H9 (cell line): ENCODE results near the gene PSMC1. TPM values are rescaled to one million over a fixed set of nuclear protein-coding genes. Genes with fewer than 3 reads are reported as not detected.
A peak's percentile ranks its signal among the peaks of the same experiment; 100 is the strongest.

ENCODE experiments used
- DNase-seq: peaks from one replicate; pipeline ENCODE4 v3.0.0-alpha.2; 2017
- H2AFZ ChIP-seq: one replicate; pipeline ENCODE4 v1.6.1; 2013; ENCODE audit warnings: mild to moderate bottlenecking, low read length, control low read depth, moderate library complexity
- H2AK5ac ChIP-seq: 2 replicates; pipeline ENCODE4 v1.6.1; 2013; ENCODE audit warnings: low read length, control low read depth, mixed read lengths; ENCODE audit not compliant: insufficient read length
- H2BK120ac ChIP-seq: one replicate; pipeline ENCODE4 v1.6.1; 2013; ENCODE audit warnings: low read depth, mild to moderate bottlenecking, low read length, control low read depth, inconsistent platforms; ENCODE audit not compliant: poor library complexity, severe bottlenecking
- H2BK12ac ChIP-seq: 2 replicates; pipeline ENCODE4 v1.6.1; 2013; ENCODE audit warnings: low read length, control low read depth, mixed read lengths, low read depth; ENCODE audit not compliant: insufficient read length
- H2BK15ac ChIP-seq: 2 replicates; pipeline ENCODE4 v1.6.1; 2013; ENCODE audit warnings: low read depth, low read length, control low read depth
- H2BK20ac ChIP-seq: one replicate; pipeline ENCODE4 v1.6.1; 2013; ENCODE audit warnings: low read depth, mild to moderate bottlenecking, low read length, control low read depth, inconsistent platforms; ENCODE audit not compliant: poor library complexity, severe bottlenecking
- H2BK5ac ChIP-seq: 2 replicates; pipeline ENCODE4 v1.6.1; 2013; ENCODE audit warnings: low read length, control low read depth, mixed read lengths; ENCODE audit not compliant: insufficient read length
- H3K14ac ChIP-seq: 2 replicates; pipeline ENCODE4 v1.6.1; 2013; ENCODE audit warnings: low read length, control low read depth; ENCODE audit not compliant: insufficient read depth
- H3K18ac ChIP-seq: 2 replicates; pipeline ENCODE4 v1.6.1; 2013; ENCODE audit warnings: low read depth, mild to moderate bottlenecking, mixed read lengths, low read length, control low read depth; ENCODE audit not compliant: insufficient read length
- H3K23ac ChIP-seq: 2 replicates; pipeline ENCODE4 v1.6.1; 2013; ENCODE audit warnings: low read length, control low read depth, mixed read lengths, low read depth; ENCODE audit not compliant: insufficient read length
- H3K23me2 ChIP-seq: 2 replicates; pipeline ENCODE4 v1.6.1; 2013; ENCODE audit warnings: low read depth, mild to moderate bottlenecking, mixed read lengths, low read length, control low read depth; ENCODE audit not compliant: insufficient read length, poor library complexity, severe bottlenecking
- H3K27ac ChIP-seq: 2 replicates; pipeline ENCODE4 v1.5.1; 2013; ENCODE audit warnings: low read length, control low read depth, mixed read lengths, low read depth; ENCODE audit not compliant: insufficient read length
- H3K27me3 ChIP-seq: 2 replicates; pipeline ENCODE4 v1.6.1; 2013; ENCODE audit warnings: low read length, control low read depth, inconsistent platforms; ENCODE audit not compliant: insufficient read depth
- H3K4ac ChIP-seq: 2 replicates; pipeline ENCODE4 v1.6.1; 2013; ENCODE audit warnings: low read depth, mild to moderate bottlenecking, control low read depth, inconsistent platforms, low read length, moderate library complexity
- H3K4me1 ChIP-seq: 2 replicates; pipeline ENCODE4 v1.6.1; 2013; ENCODE audit warnings: low read length, control low read depth, inconsistent platforms; ENCODE audit not compliant: insufficient read depth
- H3K4me2 ChIP-seq: 2 replicates; pipeline ENCODE4 v1.6.1; 2013; ENCODE audit warnings: low read length, control low read depth, mixed read lengths; ENCODE audit not compliant: insufficient read length, insufficient read depth
- H3K56ac ChIP-seq: 2 replicates; pipeline ENCODE4 v1.6.1; 2013; ENCODE audit warnings: low read depth, mild to moderate bottlenecking, mixed read lengths, low read length, control low read depth; ENCODE audit not compliant: insufficient read length
- H3K79me1 ChIP-seq: 2 replicates; pipeline ENCODE4 v1.6.1; 2013; ENCODE audit warnings: low read depth, mild to moderate bottlenecking, moderate library complexity, low read length, control low read depth, inconsistent platforms; ENCODE audit not compliant: insufficient read depth, poor library complexity, severe bottlenecking
- H3K79me2 ChIP-seq: 2 replicates; pipeline ENCODE4 v1.6.1; 2013; ENCODE audit warnings: low read length, control low read depth, inconsistent platforms; ENCODE audit not compliant: insufficient read depth
- H3K9ac ChIP-seq: 2 replicates; pipeline ENCODE4 v1.6.1; 2013; ENCODE audit warnings: low read length, control low read depth, mixed read lengths; ENCODE audit not compliant: insufficient read length; ENCODE audit errors: extremely low read depth
- H3K9me3 ChIP-seq: one replicate; pipeline ENCODE4 v1.6.1; 2013; ENCODE audit warnings: low read depth, low read length, inconsistent platforms; ENCODE audit not compliant: control insufficient read depth
- H3T11ph ChIP-seq: one replicate; pipeline ENCODE4 v1.6.1; 2013; ENCODE audit warnings: mild to moderate bottlenecking, low read length, control low read depth, inconsistent platforms
- H4K20me1 ChIP-seq: one replicate; pipeline ENCODE4 v1.6.1; 2013; ENCODE audit not compliant: control insufficient read depth, insufficient read length, insufficient read depth
- H4K5ac ChIP-seq: 2 replicates; pipeline ENCODE4 v1.6.1; 2013; ENCODE audit warnings: low read depth, mild to moderate bottlenecking, mixed read lengths, low read length, control low read depth; ENCODE audit not compliant: insufficient read length
- H4K8ac ChIP-seq: replicated peaks from 2 replicates; pipeline ENCODE4 v1.6.1; 2013; ENCODE audit warnings: low read length, control low read depth, mixed read lengths, low read depth; ENCODE audit not compliant: insufficient read length
- H4K91ac ChIP-seq: 2 replicates; pipeline ENCODE4 v1.6.1; 2013; ENCODE audit warnings: low read depth, mild to moderate bottlenecking, moderate library complexity, mixed read lengths, low read length, control low read depth; ENCODE audit not compliant: insufficient read length
- H3K27ac Mint-ChIP-seq, 3 experiments: 2 replicates in 2 of 3; 3 replicates in 1 of 3; pipeline ENCODE4 v1.8.0; 2020 to 2021; ENCODE audit warnings: mixed read lengths in 3 of 3, mild to moderate bottlenecking in 1 of 3, moderate library complexity in 1 of 3
- H3K27me3 Mint-ChIP-seq: 2 replicates; pipeline ENCODE4 v1.8.0; 2021; ENCODE audit warnings: low read depth, mild to moderate bottlenecking, moderate library complexity, mixed read lengths
- H3K36me3 Mint-ChIP-seq, 3 experiments: 2 replicates in 2 of 3; 3 replicates in 1 of 3; pipeline ENCODE4 v1.8.0; 2020 to 2021; ENCODE audit warnings: low read depth in 3 of 3, mixed read lengths in 3 of 3; ENCODE audit not compliant: insufficient read depth in 1 of 3
- H3K4me1 Mint-ChIP-seq, 2 experiments: 2 replicates each; pipeline ENCODE4 v1.8.0; 2020; ENCODE audit warnings: mixed read lengths in 2 of 2
- H3K4me3 Mint-ChIP-seq, 2 experiments: 2 replicates in 1 of 2; 3 replicates in 1 of 2; pipeline ENCODE4 v1.8.0; 2020 to 2021; ENCODE audit warnings: mild to moderate bottlenecking in 2 of 2, mixed read lengths in 2 of 2, moderate library complexity in 1 of 2
- H3K9me3 Mint-ChIP-seq, 2 experiments: 2 replicates in 1 of 2; 3 replicates in 1 of 2; pipeline ENCODE4 v1.8.0; 2020; ENCODE audit warnings: mild to moderate bottlenecking in 2 of 2, mixed read lengths in 2 of 2, moderate library complexity in 1 of 2
- CTCF ChIP-seq: fragments of 200-600 bp; sonication (generic); conservative IDR thresholded peaks from 3 replicates; pipeline ENCODE4 v1.8.0; 2021; ENCODE audit warnings: antibody characterized with exemption, mild to moderate bottlenecking
- WGBS: extraction: QIAGEN DNeasy Blood & Tissue Kit; methylation state at CpG from one replicate; pipeline ENCODE4 v1.1.7; 2013; ENCODE audit warnings: missing lambda C conversion rate, low lambda C conversion rate, mixed read lengths; ENCODE audit not compliant: insufficient read length; ENCODE audit errors: extremely low coverage; 5-methylcytosine and 5-hydroxymethylcytosine counted together
- total RNA-seq: library from RNA; stranded (reverse); gene quantifications from 2 replicates; pipeline ENCODE4 v1.2.1, GENCODE V29; 2021

The PSMC1 gene
- total RNA-seq, 1 experiment from 2014 or later = 113 TPM

- no peak overlapping the region for H2BK15ac ChIP-seq
- peaks cover 7 to 65% (median 44%) of the 10 kb centered on the region in 3 experiments; a peak in 6 of 7 replicates for H3K36me3 Mint-ChIP-seq
- WGBS = no CpG with 5 or more reads among the region's 7 CpGs
Measured at GRCh38 chr14:90296641-90297040, 40.3 kb downstream of the PSMC1 start.

More at GRCh38 chr14:90296641-90297040, 40.3 kb downstream of the PSMC1 start:
- Histone ChIP-seq H3K79me2 (no peaks in the 10 kb centered on the region), H2AK5ac (no peak overlapping the region), H3K4me2 (no peak overlapping the region), H3K18ac (no peak overlapping the region), H3K79me1 (no peaks in the 10 kb centered on the region), H4K5ac (no peak overlapping the region), H3K23ac (no peak overlapping the region), H4K8ac (no peak overlapping the region), H3K56ac (no peak overlapping the region), H2BK12ac (no peak overlapping the region), H3K27me3 (no peaks in the 10 kb centered on the region), H2AFZ (no peak overlapping the region), H3K4ac (no peak overlapping the region), H3K9me3 (no peaks in the 10 kb centered on the region), H2BK20ac (no peak overlapping the region), H2BK120ac (no peak overlapping the region), H3K27ac (no peak overlapping the region), H3K4me1 (no peaks in the 10 kb centered on the region), H3K23me2 (no peaks in the 10 kb centered on the region), H4K91ac (no peak overlapping the region), H3K9ac (no peak overlapping the region), H4K20me1 (no peaks in the 10 kb centered on the region), H2BK5ac (no peak overlapping the region), H3K14ac (no peak overlapping the region), H3T11ph (no peak overlapping the region)
- H3K9me3 Mint-ChIP-seq = peaks cover 5 to 8% of the 10 kb centered on the region in 2 experiments
- H3K27ac Mint-ChIP-seq = peak overlapping the region in 1 of 3 experiments; percentile 8; a peak in 1 of 7 replicates
- no peak for TF ChIP-seq CTCF
- no peak overlapping the region for H3K4me3 Mint-ChIP-seq
- H3K4me1 Mint-ChIP-seq = peaks cover 9 to 12% of the 10 kb centered on the region in 2 experiments
- DNase-seq = no peak
- H3K27me3 Mint-ChIP-seq = no peaks in the 10 kb centered on the region
